NB4 (cell line): Measurements from ENCODE around the gene PDE7B.

Experiments used
- CTCF ChIP-seq: IDR thresholded peaks from one replicate; pipeline ENCODE4 v1.5.1; 2012; ENCODE audit warnings: low read depth, low read length
- POLR2A ChIP-seq: IDR thresholded peaks from 2 replicates; pipeline ENCODE4 v1.6.1; 2011; ENCODE audit warnings: mild to moderate bottlenecking; ENCODE audit not compliant: insufficient read length; ENCODE audit errors: extremely low read depth

GRCh38 chr6:135897087-135897486 is 45.6 kb downstream of the PDE7B start:
- TF ChIP-seq CTCF (no peak), POLR2A (no peak)
